B cell (primary cell): Measurements from ENCODE around the gene HHEX. TPM values are rescaled to one million over a fixed set of nuclear protein-coding genes. Genes with fewer than 3 reads are reported as not detected.

Source experiments
- ATAC-seq: fragments of 200-7000 bp; cut with Tn5 transposase; one replicate; pipeline ENCODE4 v1.10.0; 2021; ENCODE audit warnings: low read depth, mild to moderate bottlenecking, moderate number of reproducible peaks, moderate library complexity
- CTCF ChIA-PET: fragments of 350-600 bp; sonication (Branson Sonifier 250); formaldehyde crosslinking; loops from one replicate; lab custom pipeline; 2021; ENCODE audit warnings: antibody characterized with exemption, inconsistent platforms; lab: Charles Lee
- POLR2A ChIA-PET: fragments of 350-600 bp; sonication (Branson Sonifier 250); formaldehyde crosslinking; loops from one replicate; lab custom pipeline; 2021; ENCODE audit warnings: antibody characterized with exemption; lab: Charles Lee
- DNase-seq: peaks from one replicate; pipeline ENCODE4 v3.0.0; 2013
- H2AFZ ChIP-seq: 2 replicates; pipeline ENCODE4 v1.6.1; 2012; ENCODE audit warnings: mild to moderate bottlenecking, low read depth, low read length; ENCODE audit not compliant: insufficient read depth, poor library complexity, severe bottlenecking
- H3K27ac ChIP-seq, 2 donors: 1 replicate in 1 of 2; 2 replicates in 1 of 2; pipeline ENCODE4 v1.5.1; 2012 to 2013; ENCODE audit warnings: low read length in 2 of 2, mild to moderate bottlenecking in 2 of 2, moderate library complexity in 1 of 2
- H3K27me3 ChIP-seq, 4 experiments: fragments of 200-600 bp in 1 of 4; sonication (generic) in 1 of 4; replicated peaks in 1 of 4; 1 replicate in 2 of 4; 2 replicates in 2 of 4; pipeline versions ENCODE4 v1.6.1 to v1.7.0; 2013 to 2016; ENCODE audit warnings: low read length in 3 of 4, mild to moderate bottlenecking in 2 of 4, mixed read lengths in 1 of 4, moderate library complexity in 1 of 4; ENCODE audit not compliant: insufficient read depth in 4 of 4, control insufficient read depth in 3 of 4; ENCODE audit errors: control extremely low read depth in 1 of 4
- H3K36me3 ChIP-seq, 2 experiments: replicated peaks in 1 of 2; 1 replicate in 1 of 2; 2 replicates in 1 of 2; pipeline versions ENCODE4 v1.6.1 to v1.7.1; 2013; ENCODE audit warnings: low read length in 1 of 2; ENCODE audit not compliant: insufficient read depth in 2 of 2, control insufficient read depth in 1 of 2; ENCODE audit errors: control extremely low read depth in 1 of 2, extremely low read depth in 1 of 2
- H3K4me1 ChIP-seq, 2 donors: fragments of 200-600 bp in 1 of 2; sonication (generic) in 1 of 2; 1 replicate in 1 of 2; 2 replicates in 1 of 2; pipeline versions ENCODE4 v1.5.1 to v1.6.1; 2013 to 2017; ENCODE audit warnings: low read length in 2 of 2; ENCODE audit not compliant: control insufficient read depth in 2 of 2, insufficient read depth in 2 of 2
- H3K4me2 ChIP-seq: replicated peaks from 2 replicates; pipeline ENCODE3; 2012; ENCODE audit warnings: mild to moderate bottlenecking, low read depth, low read length; ENCODE audit not compliant: poor library complexity, severe bottlenecking
- H3K4me3 ChIP-seq, 5 experiments: fragments of 200-600 bp in 1 of 5; sonication (generic) in 1 of 5; 1 replicate in 3 of 5; 2 replicates in 2 of 5; pipeline versions ENCODE4 v1.5.1 to v1.7.0; 2011 to 2016; ENCODE audit warnings: low read length in 4 of 5, mild to moderate bottlenecking in 4 of 5, low read depth in 2 of 5, control low read depth in 1 of 5, moderate library complexity in 1 of 5; ENCODE audit not compliant: insufficient read depth in 1 of 5; ENCODE audit errors: control extremely low read depth in 1 of 5, extremely low read depth in 1 of 5
- H3K79me2 ChIP-seq: fragments of 200-600 bp; sonication (generic); one replicate; pipeline ENCODE4 v1.6.0; 2016; ENCODE audit warnings: low read length; ENCODE audit not compliant: control insufficient read depth, insufficient read depth
- H3K9ac ChIP-seq: fragments of 200-600 bp; sonication (generic); 2 replicates; pipeline ENCODE4 v1.6.1; 2017; ENCODE audit warnings: mild to moderate bottlenecking, low read length, moderate library complexity
- H3K9me3 ChIP-seq, 3 donors: one replicate each; pipeline versions ENCODE4 v1.6.1 to v1.7.1; 2013; ENCODE audit warnings: low read length in 2 of 3; ENCODE audit not compliant: control insufficient read depth in 2 of 3, insufficient read depth in 1 of 3; ENCODE audit errors: control extremely low read depth in 1 of 3
- H4K20me1 ChIP-seq: 2 replicates; pipeline ENCODE4 v1.6.0; 2012; ENCODE audit warnings: mild to moderate bottlenecking, low read length; ENCODE audit not compliant: insufficient read depth, control insufficient read depth, poor library complexity, severe bottlenecking
- H3K27ac Mint-ChIP-seq: one replicate; pipeline ENCODE4 v1.8.0; 2021; ENCODE audit warnings: mixed read lengths
- H3K27me3 Mint-ChIP-seq: one replicate; pipeline ENCODE4 v1.8.0; 2021; ENCODE audit warnings: mixed read lengths
- H3K4me1 Mint-ChIP-seq: one replicate; pipeline ENCODE4 v1.8.0; 2021; ENCODE audit warnings: mixed read lengths
- H3K4me3 Mint-ChIP-seq: one replicate; pipeline ENCODE4 v1.8.0; 2021; ENCODE audit warnings: mixed read lengths
- H3K9me3 Mint-ChIP-seq: one replicate; pipeline ENCODE4 v1.8.0; 2022; ENCODE audit warnings: mixed read lengths; ENCODE audit not compliant: insufficient read depth
- CTCF ChIP-seq: fragments of 200-600 bp; IDR thresholded peaks from one replicate; pipeline ENCODE4 v1.8.0; 2022; ENCODE audit warnings: antibody characterized with exemption, mild to moderate bottlenecking
- EZH2 ChIP-seq: IDR thresholded peaks from 2 replicates; pipeline ENCODE4 v1.6.1; 2012; ENCODE audit warnings: borderline replicate concordance, low read depth, mild to moderate bottlenecking, moderate library complexity, low read length; ENCODE audit not compliant: insufficient read depth, poor library complexity, severe bottlenecking
- WGBS: methylation state at CpG from one replicate; pipeline ENCODE4 v1.1.5; 2013; ENCODE audit warnings: missing lambda C conversion rate; ENCODE audit not compliant: insufficient coverage; 5-methylcytosine and 5-hydroxymethylcytosine counted together
- intact Hi-C: fragments of 100-400 bp; cut with micrococcal nuclease; formaldehyde crosslinking; loops from one replicate; pipeline ENCODE4 v1.10.0; 2022
- polyA minus RNA-seq: library from RNA; depleted of rRNA, polyadenylated mRNA; stranded (reverse); fragments of >200 nt; gene quantifications from 2 replicates; pipeline ENCODE4 v1.2.3, GENCODE V29; 2012
- polyA plus RNA-seq: library from polyadenylated mRNA; depleted of rRNA; stranded (reverse); fragments of >200 nt; gene quantifications from 2 replicates; pipeline ENCODE4 v1.2.3, GENCODE V29; 2012
- total RNA-seq, 2 donors: library from RNA; stranded (reverse); fragments of 120-200 nt in 1 of 2; gene quantifications; 1 replicate in 1 of 2; 2 replicates in 1 of 2; pipeline versions ENCODE4 v1.2.3 to v1.2.4, GENCODE V29; 2013 to 2022

Gene HHEX
- total RNA-seq (149 and 155 TPM in 2 replicates), polyA plus RNA-seq (96.9 and 184 TPM in 2 replicates), polyA minus RNA-seq (40.6 and 49.7 TPM in 2 replicates)
- total RNA-seq (2013): 131 TPM

GRCh38 chr10:92689663-92690210 lies at the start of gene HHEX:
Gene HHEX, plus strand, starts transcription at chr10:92689955. Its CDS starts 32 bp downstream, at chr10:92689987.
- Histone ChIP-seq H3K4me2 (peak within 1 kb of the TSS; percentile 94), H3K9ac (peak within 1 kb of the TSS; percentile 87), H3K36me3 (peaks cover 12 to 29% of the 10 kb centered on the region in 2 experiments), H2AFZ (peak within 1 kb of the TSS; percentile 92), H3K27ac (peak within 1 kb of the TSS; percentile 89 to 90), H3K27me3 (no peaks in the 10 kb centered on the region), H3K79me2 (peaks cover 61% of the 10 kb centered on the region), H3K4me1 (peaks cover 28% of the 10 kb centered on the region in 2 donors), H3K4me3 (peak within 1 kb of the TSS; percentile 82 to 95 (median 87)), H3K9me3 (peaks cover 0 to 7% (median 0%) of the 10 kb centered on the region in 3 donors), H4K20me1 (peaks cover 4% of the 10 kb centered on the region)
- WGBS: under 1% methylated on average over 79 of the region's 79 CpGs
- TF ChIP-seq CTCF (no peak), EZH2 (no peak)
- Mint-ChIP-seq H3K27ac (peak within 1 kb of the TSS; percentile 98), H3K27me3 (no peaks in the 10 kb centered on the region), H3K4me1 (peaks cover 52% of the 10 kb centered on the region), H3K9me3 (peaks cover 11% of the 10 kb centered on the region), H3K4me3 (peak within 1 kb of the TSS; percentile 96)
- peak; percentile 76 for ATAC-seq
- intact Hi-C loops: loop anchor here (1.0 to 5.0 kb wide), 6 partner anchors 53 to 807 kb away; partner anchors contain the start of genes CEP55, CPEB3, EXOC6 and MARCHF5
- CTCF ChIA-PET: interaction anchor here (0.8 to 8.1 kb wide), 18 partner anchors 9 to 191 kb away, joined by 3 to 73 read pairs (median 5); partner anchors contain the start of gene EXOC6
- POLR2A ChIA-PET: interaction anchor here (0.6 to 5.3 kb wide), 16 partner anchors 9 to 159 kb away, joined by 3 to 77 read pairs (median 10); partner anchors contain the start of genes EXOC6, IDE and KIF11
- DNase-seq: peak; percentile 88

- WGBS: 100% methylated on average over 2 of the region's 3 CpGs
- H3K9me3 Mint-ChIP-seq: no peaks in the 10 kb centered on the region
- Histone ChIP-seq H3K27me3 (no peaks in the 10 kb centered on the region), H3K4me1 (no peaks in the 10 kb centered on the region), H4K20me1 (no peaks in the 10 kb centered on the region), H3K4me3 (no peak overlapping the region), H3K27ac (no peak overlapping the region), H3K4me2 (no peak overlapping the region), H2AFZ (no peak overlapping the region), H3K9me3 (no peaks in the 10 kb centered on the region), H3K9ac (no peak overlapping the region), H3K79me2 (no peaks in the 10 kb centered on the region), H3K36me3 (no peaks in the 10 kb centered on the region)
- ATAC-seq (no peak), DNase-seq (no peak)
- H3K27me3 Mint-ChIP-seq: no peaks in the 10 kb centered on the region
- CTCF ChIA-PET: no interaction called here
- no peak overlapping the region for H3K27ac Mint-ChIP-seq
- intact Hi-C loops: loop anchor here (5.0 kb wide), 1 partner anchor 123 kb away; no protein-coding TSS in a partner anchor
- H3K4me3 Mint-ChIP-seq: no peak overlapping the region
- peaks cover 10% of the 10 kb centered on the region for H3K4me1 Mint-ChIP-seq
- TF ChIP-seq EZH2: no peak
- no peak for TF ChIP-seq CTCF
- POLR2A ChIA-PET: no interaction called here
Observed at GRCh38 chr10:92640107-92640506, 49.6 kb upstream of the HHEX start.
